K562 (cell line): ENCODE results near the gene ST3GAL5. TPM values are rescaled to one million over a fixed set of nuclear protein-coding genes. Genes with fewer than 3 reads are reported as not detected.

Experiments used
- CBFA2T2 ChIP-seq: fragments of 450-650 bp; conservative IDR thresholded peaks from 2 replicates; pipeline ENCODE4 v1.6.1; 2017; ENCODE audit warnings: mild to moderate bottlenecking
- CREBBP ChIP-seq: IDR thresholded peaks from one replicate; pipeline ENCODE4 v1.6.1; 2012; ENCODE audit warnings: low read depth, mild to moderate bottlenecking, control low read depth, inconsistent platforms, low read length
- FOSL1 ChIP-seq: fragments of 200-800 bp; sonication (Bioruptor generic); conservative IDR thresholded peaks from 2 replicates; pipeline ENCODE4 v1.6.1; 2016; ENCODE audit warnings: missing genetic modification characterization, missing compliant biosample characterization
- FOXO4 ChIP-seq: fragments of 450-650 bp; formaldehyde crosslinking; IDR thresholded peaks from 2 replicates; pipeline ENCODE4 v1.4.0; 2020; ENCODE audit warnings: mild to moderate bottlenecking, moderate library complexity
- HDGF ChIP-seq: fragments of 450-650 bp; IDR thresholded peaks from 2 replicates; pipeline ENCODE4 v1.6.1; 2016
- RFX1 ChIP-seq: fragments of 450-650 bp; IDR thresholded peaks from 2 replicates; pipeline ENCODE4 v1.6.1; 2016; ENCODE audit warnings: mild to moderate bottlenecking, moderate library complexity
- ZBTB9 ChIP-seq: fragments of 450-650 bp; formaldehyde crosslinking; IDR thresholded peaks from 2 replicates; pipeline ENCODE4 v1.4.0; 2020; ENCODE audit warnings: mild to moderate bottlenecking, moderate library complexity
- ZNF764 ChIP-seq: fragments of 250-450 bp; sonication (Bioruptor Pico); IDR thresholded peaks from 2 replicates; pipeline ENCODE4 v1.4.0; 2020; ENCODE audit warnings: low read depth, mild to moderate bottlenecking, moderate library complexity
- ZSCAN29 ChIP-seq: fragments of 450-650 bp; IDR thresholded peaks from 2 replicates; pipeline ENCODE4 v1.6.1; 2017
- polyA plus RNA-seq, 8 experiments: library from polyadenylated mRNA; depleted of rRNA in 4 of 8; stranded (reverse) in 5 of 8; unstranded in 3 of 8; fragments of >200 nt; fragmentation: Nextera tagmentation in 2 of 8; fragmentation: Illumina TruSeq in 1 of 8; extraction: Ambion mirVana in 2 of 8; extraction: Trizol in 1 of 8; gene quantifications; 2 replicates each; pipeline versions ENCODE4 v1.2.1 to v1.2.3, GENCODE V29; 2011 to 2014; ENCODE audit warnings: inconsistent platforms in 1 of 8, missing spikeins in 1 of 8
- total RNA-seq, 7 experiments: library from RNA; depleted of rRNA in 6 of 7; stranded (reverse); fragments of >200 nt in 6 of 7; fragmentation: Illumina TruSeq in 2 of 7; extraction: Trizol in 2 of 7; gene quantifications; 2 replicates each; pipeline versions ENCODE4 v1.2.1 to v1.2.3, GENCODE V29; 2011 to 2021; ENCODE audit warnings: low replicate concordance in 1 of 7

Gene ST3GAL5
- total and polyA plus RNA-seq, 9 of the 15 experiments (the other 6 are each of a cell fraction or from before 2014, with no cell fraction given): 1.6 to 10.0 (median 4.2) TPM

- TF ChIP-seq FOSL1 (no peak), ZNF764 (CRISPR knock-in tag) (no peak), CBFA2T2 (no peak), ZBTB9 (CRISPR knock-in tag) (no peak), ZSCAN29 (no peak), RFX1 (no peak), HDGF (no peak), CREBBP (no peak), FOXO4 (CRISPR knock-in tag) (no peak)
- TF ChIP-seq, all 486 proteins: peak for 0
These were observed 91.5 kb downstream of the ST3GAL5 start (continued) for GRCh38 chr2:85797263-85797660.
